Endodermal cell (in vitro differentiated cells): ENCODE data around the gene DENND5B. TPM values are rescaled to one million over a fixed set of nuclear protein-coding genes. Genes with fewer than 3 reads are reported as not detected.
A peak's percentile ranks its signal among the peaks of the same experiment; 100 is the strongest.

Experiments
- DNase-seq: peaks from one replicate; pipeline ENCODE4 v3.0.0-alpha.2; 2017
- H3K27ac ChIP-seq: 2 replicates; pipeline ENCODE4 v1.5.1; 2013; ENCODE audit warnings: mild to moderate bottlenecking, low read depth, low read length, moderate library complexity
- H3K27me3 ChIP-seq: 2 replicates; pipeline ENCODE4 v1.6.1; 2013; ENCODE audit warnings: mild to moderate bottlenecking, low read length, moderate library complexity; ENCODE audit not compliant: insufficient read depth, control insufficient read depth, poor library complexity, severe bottlenecking
- H3K36me3 ChIP-seq: 2 replicates; pipeline ENCODE4 v1.7.0; 2013; ENCODE audit warnings: mild to moderate bottlenecking, low read length, moderate library complexity; ENCODE audit not compliant: control insufficient read depth, insufficient read depth
- H3K4me1 ChIP-seq: one replicate; pipeline ENCODE4 v1.7.0; 2013; ENCODE audit warnings: low read length; ENCODE audit not compliant: control insufficient read depth, insufficient read depth
- H3K4me3 ChIP-seq: 2 replicates; pipeline ENCODE4 v1.5.1; 2013; ENCODE audit warnings: mild to moderate bottlenecking, low read length, moderate library complexity
- H3K9ac ChIP-seq: 2 replicates; pipeline ENCODE4 v1.6.1; 2013; ENCODE audit warnings: mild to moderate bottlenecking, low read length, moderate library complexity; ENCODE audit not compliant: poor library complexity, severe bottlenecking; ENCODE audit errors: extremely low read depth
- H3K9me3 ChIP-seq: 2 replicates; pipeline ENCODE4 v1.6.1; 2013; ENCODE audit warnings: mild to moderate bottlenecking, low read length, moderate library complexity; ENCODE audit not compliant: control insufficient read depth
- H3K27ac Mint-ChIP-seq: 2 replicates; pipeline ENCODE4 v1.8.0; 2020; ENCODE audit warnings: mixed read lengths
- H3K27me3 Mint-ChIP-seq: 2 replicates; pipeline ENCODE4 v1.8.0; 2021; ENCODE audit warnings: mild to moderate bottlenecking, mixed read lengths; ENCODE audit not compliant: insufficient read depth
- H3K36me3 Mint-ChIP-seq: 2 replicates; pipeline ENCODE4 v1.8.0; 2020; ENCODE audit warnings: low read depth, mixed read lengths
- H3K4me1 Mint-ChIP-seq: 2 replicates; pipeline ENCODE4 v1.8.0; 2020; ENCODE audit warnings: mixed read lengths
- H3K4me3 Mint-ChIP-seq: 2 replicates; pipeline ENCODE4 v1.8.0; 2020; ENCODE audit warnings: mild to moderate bottlenecking, moderate library complexity, mixed read lengths
- H3K9me3 Mint-ChIP-seq: 2 replicates; pipeline ENCODE4 v1.8.0; 2020; ENCODE audit warnings: mild to moderate bottlenecking, mixed read lengths
- WGBS, 2 experiments: methylation state at CpG; one replicate each; pipeline versions ENCODE4 v1.1.5 to v1.1.7; 2013; ENCODE audit warnings: missing lambda C conversion rate in 2 of 2, mixed read lengths in 1 of 2; ENCODE audit not compliant: insufficient coverage in 1 of 2, insufficient read length in 1 of 2; 5-methylcytosine and 5-hydroxymethylcytosine counted together
- total RNA-seq, 2 donors: library from RNA; stranded (reverse); fragmentation: NEBNext Ultra II Directional in 1 of 2; extraction: Animal tissue kit (Norgen Biotek cat#: 25700) in 1 of 2; gene quantifications; 2 replicates in 1 of 2; 3 replicates in 1 of 2; pipeline ENCODE4 v1.2.1, GENCODE V29; 2021
- TF ChIP-seq, protein P1 (sequence below): fragments of 200-600 bp; sonication (generic); conservative IDR thresholded peaks from 2 replicates; pipeline ENCODE4 v1.5.0; 2021; ENCODE audit warnings: antibody characterized with exemption, mild to moderate bottlenecking

The DENND5B gene
- total RNA-seq, 2 donors from 2014 or later, result 24.5 to 34.2 TPM

DNA sequence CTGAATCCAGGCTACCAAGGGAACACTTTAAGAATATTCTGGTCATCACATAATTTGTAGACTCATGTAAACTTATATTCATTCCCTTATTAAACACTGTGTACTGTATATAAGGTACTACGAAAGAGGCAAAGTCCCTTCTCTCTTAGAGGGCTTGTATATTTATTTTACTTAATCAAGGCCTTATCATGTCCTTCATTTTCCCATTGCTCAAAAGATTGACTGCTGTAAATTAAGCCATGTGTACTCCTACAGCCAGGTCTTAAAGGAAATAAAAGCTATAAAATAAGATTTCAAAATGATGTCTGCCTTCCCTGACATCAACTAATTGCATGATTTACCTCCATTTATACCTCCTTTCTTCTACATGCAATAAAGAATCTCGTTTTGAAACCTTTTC, 5.0 kb downstream of the DENND5B start:
- Histone ChIP-seq H3K9me3 (no peaks in the 10 kb centered on the region), H3K4me3 (no peak overlapping the region), H3K36me3 (no peaks in the 10 kb centered on the region), H3K4me1 (peaks cover 4% of the 10 kb centered on the region), H3K27ac (no peak overlapping the region), H3K27me3 (no peaks in the 10 kb centered on the region), H3K9ac (no peak overlapping the region)
- H3K4me1 Mint-ChIP-seq, result peaks cover 13% of the 10 kb centered on the region
- peaks cover 8% of the 10 kb centered on the region for H3K36me3 Mint-ChIP-seq
- no peak for DNase-seq
- no peak overlapping the region for H3K4me3 Mint-ChIP-seq
- WGBS, 2 experiments, result 100% methylated on average over 1 of the region's 2 CpGs
- no peaks in the 10 kb centered on the region for H3K9me3 Mint-ChIP-seq
- H3K27ac Mint-ChIP-seq, result no peak overlapping the region
- H3K27me3 Mint-ChIP-seq, result peaks cover 11% of the 10 kb centered on the region
- TF ChIP-seq, protein P1, sequence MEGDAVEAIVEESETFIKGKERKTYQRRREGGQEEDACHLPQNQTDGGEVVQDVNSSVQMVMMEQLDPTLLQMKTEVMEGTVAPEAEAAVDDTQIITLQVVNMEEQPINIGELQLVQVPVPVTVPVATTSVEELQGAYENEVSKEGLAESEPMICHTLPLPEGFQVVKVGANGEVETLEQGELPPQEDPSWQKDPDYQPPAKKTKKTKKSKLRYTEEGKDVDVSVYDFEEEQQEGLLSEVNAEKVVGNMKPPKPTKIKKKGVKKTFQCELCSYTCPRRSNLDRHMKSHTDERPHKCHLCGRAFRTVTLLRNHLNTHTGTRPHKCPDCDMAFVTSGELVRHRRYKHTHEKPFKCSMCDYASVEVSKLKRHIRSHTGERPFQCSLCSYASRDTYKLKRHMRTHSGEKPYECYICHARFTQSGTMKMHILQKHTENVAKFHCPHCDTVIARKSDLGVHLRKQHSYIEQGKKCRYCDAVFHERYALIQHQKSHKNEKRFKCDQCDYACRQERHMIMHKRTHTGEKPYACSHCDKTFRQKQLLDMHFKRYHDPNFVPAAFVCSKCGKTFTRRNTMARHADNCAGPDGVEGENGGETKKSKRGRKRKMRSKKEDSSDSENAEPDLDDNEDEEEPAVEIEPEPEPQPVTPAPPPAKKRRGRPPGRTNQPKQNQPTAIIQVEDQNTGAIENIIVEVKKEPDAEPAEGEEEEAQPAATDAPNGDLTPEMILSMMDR, result no peak

DNA sequence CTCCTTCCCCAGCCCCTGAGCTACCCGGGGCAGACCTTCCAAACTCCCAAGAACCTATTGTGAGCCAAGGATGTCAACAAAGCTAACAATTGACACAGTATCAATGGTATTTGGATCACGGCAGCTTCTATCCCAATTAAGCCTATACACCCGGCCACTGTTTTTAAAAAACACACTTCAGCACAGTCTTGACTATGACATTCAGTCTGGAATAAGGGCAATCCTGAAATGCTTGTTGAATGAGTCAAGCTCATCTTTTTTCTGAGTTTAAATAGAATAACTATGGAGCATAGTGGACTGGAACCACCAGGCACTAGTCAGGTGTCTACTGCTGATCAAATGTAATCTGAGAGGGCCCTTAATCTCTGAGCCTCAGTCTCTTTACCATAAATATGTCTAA, 5.7 kb downstream of the DENND5B start:
- no peaks in the 10 kb centered on the region for H3K36me3 ChIP-seq
- DNase-seq, result no peak
- TF ChIP-seq, protein P1, result no peak
- peaks cover 13% of the 10 kb centered on the region for H3K4me1 Mint-ChIP-seq
- H3K36me3 Mint-ChIP-seq, result peaks cover 8% of the 10 kb centered on the region
- peaks cover 11% of the 10 kb centered on the region for H3K27me3 Mint-ChIP-seq
- peak overlapping the region; percentile 38 for H3K27ac Mint-ChIP-seq
- no peak overlapping the region for H3K4me3 Mint-ChIP-seq
- H3K27me3 ChIP-seq, result no peaks in the 10 kb centered on the region
- H3K4me3 ChIP-seq, result no peak overlapping the region
- H3K9me3 ChIP-seq, result no peaks in the 10 kb centered on the region
- H3K4me1 ChIP-seq, result peaks cover 4% of the 10 kb centered on the region
- no peaks in the 10 kb centered on the region for H3K9me3 Mint-ChIP-seq
- WGBS, 2 experiments, result 75 to 100% methylated on average over 3 of the region's 3 CpGs
- no peak overlapping the region for H3K27ac ChIP-seq
- H3K9ac ChIP-seq, result no peak overlapping the region

DNA sequence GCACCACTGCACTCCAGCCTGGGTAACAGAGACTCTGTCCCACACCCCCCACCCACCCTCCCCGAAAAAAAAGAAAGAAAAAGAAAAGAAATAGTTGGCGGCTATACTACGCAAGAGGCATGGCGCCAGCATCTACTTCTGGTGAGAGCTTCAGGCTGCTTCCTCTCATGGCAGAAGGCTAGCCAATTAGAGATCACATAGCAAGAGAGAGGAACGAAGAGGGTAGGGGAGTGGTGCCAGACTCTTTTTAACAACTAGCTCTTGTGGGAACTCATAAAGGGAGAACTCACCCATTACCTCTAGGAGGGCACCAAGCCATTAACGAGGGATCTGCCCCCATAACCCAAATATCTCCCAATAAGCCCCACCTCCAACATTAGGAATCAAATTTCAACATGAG, 6.2 kb downstream of the DENND5B start:
- no peak overlapping the region for H3K27ac ChIP-seq
- H3K4me3 Mint-ChIP-seq, result no peak overlapping the region

More for the DNA sequence above, 6.2 kb downstream of the DENND5B start:
- WGBS, 2 experiments, result 87 to 99% methylated on average over 5 to 6 of the region's 6 CpGs
- Mint-ChIP-seq H3K4me1 (peaks cover 13% of the 10 kb centered on the region), H3K27ac (peak overlapping the region; percentile 38), H3K36me3 (peaks cover 8% of the 10 kb centered on the region), H3K27me3 (peaks cover 11% of the 10 kb centered on the region), H3K9me3 (no peaks in the 10 kb centered on the region)
- no peaks in the 10 kb centered on the region for H3K36me3 ChIP-seq
- H3K27me3 ChIP-seq, result no peaks in the 10 kb centered on the region
- no peak overlapping the region for H3K4me3 ChIP-seq
- TF ChIP-seq, protein P1, result no peak
- no peak overlapping the region for H3K9ac ChIP-seq
- H3K9me3 ChIP-seq, result no peaks in the 10 kb centered on the region
- H3K4me1 ChIP-seq, result peaks cover 4% of the 10 kb centered on the region
- DNase-seq, result no peak
